ENCODE results near the gene SAMD1. TPM values are rescaled to one million over a fixed set of nuclear protein-coding genes. Genes with fewer than 3 reads are reported as not detected.

SAMD1 gene
- total and polyA plus RNA-seq, 2 donors (not counting 1 experiment from before 2014, with no cell fraction given): 7.3 to 19.0 TPM

DNA sequence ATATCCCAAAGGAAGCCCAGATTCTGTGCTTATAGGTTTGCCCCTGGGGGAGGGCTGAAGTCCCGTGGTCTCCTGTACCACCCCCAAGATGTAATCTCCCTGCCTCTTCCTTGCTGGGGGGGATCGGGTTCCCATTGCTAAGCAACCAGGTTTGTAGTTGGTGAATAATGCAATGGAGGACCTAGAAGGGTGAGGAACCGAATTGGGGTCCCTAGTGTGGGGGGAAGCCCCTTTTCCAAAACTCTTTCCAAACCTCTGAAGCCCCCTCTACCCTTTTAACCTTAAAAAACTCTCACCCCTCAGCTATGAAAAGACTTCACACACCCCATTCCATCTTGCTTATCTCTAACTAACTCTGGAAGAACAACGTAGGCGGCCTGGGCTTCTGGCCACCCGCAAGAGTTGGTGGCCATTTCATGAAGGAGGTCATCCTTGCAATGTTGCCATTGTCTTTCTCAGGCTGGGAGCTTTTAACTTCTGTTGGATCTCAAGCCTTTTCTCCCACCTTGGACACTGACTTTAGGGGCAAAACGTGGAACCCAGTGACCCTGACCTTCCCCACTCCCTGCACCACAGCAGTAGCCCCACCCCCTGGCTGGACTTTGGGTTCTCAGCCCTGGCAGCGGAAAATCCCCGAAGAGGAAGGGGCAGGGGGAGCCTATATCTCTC, 29.3 kb downstream of the SAMD1 start:
- H3K4me1 ChIP-seq (ENCODE audit: control insufficient read depth, extremely low read depth, insufficient read depth, low read length): no peaks in the 10 kb centered on the region
- H3K4me2 ChIP-seq (ENCODE audit: extremely low read depth, insufficient read depth, low read length): no peak overlapping the region
- no peaks in the 10 kb centered on the region for H4K20me1 ChIP-seq (ENCODE audit: control insufficient read depth, extremely low read depth, insufficient read depth, low read length)
- no peaks in the 10 kb centered on the region for H3K79me2 ChIP-seq (ENCODE audit: control insufficient read depth, insufficient read depth, low read length)
- H2AFZ ChIP-seq (ENCODE audit: low read length): no peak overlapping the region
- no peaks in the 10 kb centered on the region for H3K36me3 ChIP-seq (ENCODE audit: control insufficient read depth, insufficient read depth, low read length)
- H3K9me3 ChIP-seq (ENCODE audit: control insufficient read depth, insufficient read depth, low read depth, low read length): no peaks in the 10 kb centered on the region
- peaks cover 5% of the 10 kb centered on the region for H3K27me3 ChIP-seq (ENCODE audit: control insufficient read depth, insufficient read depth, low read length)
- TF ChIP-seq CTCF (conservative IDR thresholded peaks at IDR 0.05 in 1 of 2, IDR thresholded peaks at IDR 0.05 in 1 of 2; ENCODE audit: low read depth in 1 of 2, low read length in 2 of 2): no peak
- TF ChIP-seq EZH2 (IDR thresholded peaks at IDR 0.05; ENCODE audit: low read length, missing control alignments): no peak
- no peak overlapping the region for H3K9ac ChIP-seq (ENCODE audit: insufficient read depth, low read length)
- no peak overlapping the region for H3K27ac ChIP-seq (ENCODE audit: insufficient read depth, low read length)
- peak in 1 of 2 donors; percentile 72 for DNase-seq (ENCODE audit: low read depth in 2 of 2)
- no peak overlapping the region for H3K4me3 ChIP-seq (replicated peaks in 1 of 4; ENCODE audit: control extremely low read depth in 1 of 4, insufficient read depth in 1 of 4, low read depth in 3 of 4, low read length in 4 of 4)

- no peaks in the 10 kb centered on the region for H3K9me3 ChIP-seq (ENCODE audit: control insufficient read depth, insufficient read depth, low read depth, low read length)
- H3K79me2 ChIP-seq (ENCODE audit: control insufficient read depth, insufficient read depth, low read length): no peaks in the 10 kb centered on the region
- no peaks in the 10 kb centered on the region for H4K20me1 ChIP-seq (ENCODE audit: control insufficient read depth, extremely low read depth, insufficient read depth, low read length)
- H3K4me2 ChIP-seq (ENCODE audit: extremely low read depth, insufficient read depth, low read length): no peak overlapping the region
- no peak overlapping the region for H3K4me3 ChIP-seq (replicated peaks in 1 of 4; ENCODE audit: control extremely low read depth in 1 of 4, insufficient read depth in 1 of 4, low read depth in 3 of 4, low read length in 4 of 4)
- H3K9ac ChIP-seq (ENCODE audit: insufficient read depth, low read length): no peak overlapping the region
- H3K4me1 ChIP-seq (ENCODE audit: control insufficient read depth, extremely low read depth, insufficient read depth, low read length): no peaks in the 10 kb centered on the region
- DNase-seq (ENCODE audit: low read depth in 2 of 2): no peak
- TF ChIP-seq EZH2 (IDR thresholded peaks at IDR 0.05; ENCODE audit: low read length, missing control alignments) (no peak), CTCF (conservative IDR thresholded peaks at IDR 0.05 in 1 of 2, IDR thresholded peaks at IDR 0.05 in 1 of 2; ENCODE audit: low read depth in 1 of 2, low read length in 2 of 2) (no peak)
- H3K27ac ChIP-seq (ENCODE audit: insufficient read depth, low read length): no peak overlapping the region
- no peak overlapping the region for H2AFZ ChIP-seq (ENCODE audit: low read length)
- peaks cover 5% of the 10 kb centered on the region for H3K27me3 ChIP-seq (ENCODE audit: control insufficient read depth, insufficient read depth, low read length)
- H3K36me3 ChIP-seq (ENCODE audit: control insufficient read depth, insufficient read depth, low read length): no peaks in the 10 kb centered on the region
These were observed 30.8 kb downstream of the SAMD1 start for GRCh38 chr19:14059652-14060155.

- Histone ChIP-seq H3K9ac (ENCODE audit: insufficient read depth, low read length) (no peak overlapping the region), H3K9me3 (ENCODE audit: control insufficient read depth, insufficient read depth, low read depth, low read length) (no peaks in the 10 kb centered on the region), H3K36me3 (ENCODE audit: control insufficient read depth, insufficient read depth, low read length) (no peaks in the 10 kb centered on the region), H3K79me2 (ENCODE audit: control insufficient read depth, insufficient read depth, low read length) (no peaks in the 10 kb centered on the region), H4K20me1 (ENCODE audit: control insufficient read depth, extremely low read depth, insufficient read depth, low read length) (no peaks in the 10 kb centered on the region), H3K4me3 (replicated peaks in 1 of 4; ENCODE audit: control extremely low read depth in 1 of 4, insufficient read depth in 1 of 4, low read depth in 3 of 4, low read length in 4 of 4) (no peak overlapping the region), H2AFZ (ENCODE audit: low read length) (no peak overlapping the region), H3K4me1 (ENCODE audit: control insufficient read depth, extremely low read depth, insufficient read depth, low read length) (no peaks in the 10 kb centered on the region), H3K4me2 (ENCODE audit: extremely low read depth, insufficient read depth, low read length) (no peak overlapping the region), H3K27me3 (ENCODE audit: control insufficient read depth, insufficient read depth, low read length) (peaks cover 5% of the 10 kb centered on the region), H3K27ac (ENCODE audit: insufficient read depth, low read length) (no peak overlapping the region)
- TF ChIP-seq CTCF (conservative IDR thresholded peaks at IDR 0.05 in 1 of 2, IDR thresholded peaks at IDR 0.05 in 1 of 2; ENCODE audit: low read depth in 1 of 2, low read length in 2 of 2) (peak; percentile 61 to 66), EZH2 (IDR thresholded peaks at IDR 0.05; ENCODE audit: low read length, missing control alignments) (no peak)
- DNase-seq (ENCODE audit: low read depth in 2 of 2): no peak
These were observed 31.5 kb downstream of the SAMD1 start for GRCh38 chr19:14059093-14059480.
